Endothelial cell of hepatic sinusoid (primary cell): ENCODE data around the gene CDYL2.

Source experiments
- in situ Hi-C: cut with HindIII; loops from 2 replicates; pipeline ENCODE4 v1.10.0; 2017; ENCODE audit warnings: low sequenced_read_pairs

Gene CDYL2

GRCh38 chr16:80607204-80607603 is 197.2 kb downstream of the CDYL2 start:
- in situ Hi-C loops = no loop called here

DNA sequence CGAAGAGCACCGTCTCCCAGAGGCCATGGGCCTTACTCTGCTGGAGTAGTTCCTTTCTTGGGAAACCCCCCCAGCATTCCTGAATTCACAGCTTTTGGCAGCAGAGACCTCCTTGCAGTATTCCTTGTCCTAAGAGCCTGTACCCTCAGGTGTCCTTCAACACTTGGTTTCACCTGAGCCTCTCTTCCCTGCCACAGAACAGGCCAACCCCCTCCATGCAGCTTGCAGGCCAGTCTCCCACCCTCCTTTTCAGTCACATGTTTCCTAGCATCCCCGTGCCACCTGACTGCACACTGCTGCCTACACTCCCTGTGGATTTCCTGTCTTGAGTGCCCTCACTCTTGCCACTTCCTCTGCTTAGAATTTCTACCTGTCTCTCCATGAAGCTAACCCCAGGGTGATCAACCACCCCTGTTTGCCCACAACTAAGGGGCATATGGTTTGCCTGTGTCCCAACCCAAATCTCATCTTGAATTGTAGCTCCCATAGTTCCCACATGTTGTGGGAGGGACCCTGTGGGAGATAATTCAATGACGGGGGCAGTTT is 198.1 kb downstream of the CDYL2 start:
- in situ Hi-C loops = no loop called here

GRCh38 chr16:80604600-80605355 is 199.6 kb downstream of the CDYL2 start:
- in situ Hi-C loops = no loop called here

GRCh38 chr16:80602894-80603293 is 201.5 kb downstream of the CDYL2 start:
- in situ Hi-C loops = no loop called here

- in situ Hi-C loops = no loop called here
Observed at GRCh38 chr16:80601182-80601581, 203.2 kb downstream of the CDYL2 start.

GRCh38 chr16:80599466-80599865 is 204.9 kb downstream of the CDYL2 start:
- in situ Hi-C loops = no loop called here

- in situ Hi-C loops = no loop called here
Observed at GRCh38 chr16:80596507-80597207, 207.7 kb downstream of the CDYL2 start.

- in situ Hi-C loops = no loop called here
Observed at GRCh38 chr16:80594756-80595155, 209.6 kb downstream of the CDYL2 start.

DNA sequence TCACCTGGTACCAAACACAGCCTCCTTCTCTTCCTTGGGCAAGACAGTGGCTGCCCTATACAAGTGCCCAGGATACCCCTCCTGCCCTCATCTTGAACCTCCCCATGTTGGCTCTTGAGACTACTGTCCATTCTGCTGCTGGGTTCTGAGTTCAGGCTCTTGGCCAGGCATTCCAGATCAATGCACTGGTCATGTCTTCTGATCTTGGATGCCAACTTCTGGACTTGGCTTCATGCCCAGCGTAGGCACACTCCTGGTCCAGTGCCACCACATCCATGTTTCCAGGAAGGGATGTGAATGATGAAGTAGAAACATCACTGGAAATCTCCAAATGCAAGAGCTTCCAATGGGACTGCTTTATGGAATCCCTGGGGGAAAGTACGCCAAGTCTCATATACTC is 212.1 kb downstream of the CDYL2 start:
- in situ Hi-C loops = no loop called here

GRCh38 chr16:80591071-80591915 is 213.1 kb downstream of the CDYL2 start:
- in situ Hi-C loops = no loop called here

GRCh38 chr16:80587071-80587470 is 217.3 kb downstream of the CDYL2 start:
- in situ Hi-C loops = no loop called here

DNA sequence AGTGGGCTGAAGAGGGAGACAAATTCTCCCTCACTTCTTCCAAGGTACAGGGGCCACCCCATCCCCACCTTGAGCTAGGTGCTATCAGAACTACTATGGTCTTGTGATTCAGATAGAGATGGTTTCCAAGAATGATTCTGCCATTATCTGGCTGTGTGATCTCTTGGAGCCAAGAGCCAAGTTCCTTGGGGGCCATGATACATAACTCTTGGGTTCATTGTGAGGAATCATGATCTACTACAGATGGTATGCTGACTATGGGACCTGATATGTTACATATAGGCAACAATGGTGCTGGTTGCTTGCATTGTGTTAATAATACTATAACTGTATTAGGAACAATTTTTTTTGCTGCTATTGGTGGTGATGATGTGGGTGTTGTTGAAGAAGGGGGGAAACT is 217.9 kb downstream of the CDYL2 start:
- in situ Hi-C loops = no loop called here

DNA sequence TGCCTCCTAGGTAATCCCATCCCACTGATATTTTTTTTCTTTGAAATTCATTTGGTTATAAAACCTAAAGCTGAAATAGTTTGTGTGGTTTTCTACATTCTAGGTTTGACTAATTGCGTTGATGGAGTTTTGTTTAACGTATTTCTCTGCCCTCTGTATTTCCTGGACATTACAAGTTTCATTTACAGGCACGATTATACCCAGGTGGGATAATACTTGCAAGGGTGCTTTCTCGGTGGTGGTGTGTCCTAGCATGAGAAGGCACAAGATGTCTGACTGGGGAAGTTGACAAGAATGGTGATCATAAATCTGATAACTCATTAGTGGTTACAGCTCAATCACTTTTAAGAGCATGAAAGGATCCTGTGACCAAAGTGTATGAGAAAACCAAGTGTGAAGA is 218.6 kb downstream of the CDYL2 start:
- in situ Hi-C loops = no loop called here

GRCh38 chr16:80583466-80583865 is 220.9 kb downstream of the CDYL2 start:
- in situ Hi-C loops = no loop called here

DNA sequence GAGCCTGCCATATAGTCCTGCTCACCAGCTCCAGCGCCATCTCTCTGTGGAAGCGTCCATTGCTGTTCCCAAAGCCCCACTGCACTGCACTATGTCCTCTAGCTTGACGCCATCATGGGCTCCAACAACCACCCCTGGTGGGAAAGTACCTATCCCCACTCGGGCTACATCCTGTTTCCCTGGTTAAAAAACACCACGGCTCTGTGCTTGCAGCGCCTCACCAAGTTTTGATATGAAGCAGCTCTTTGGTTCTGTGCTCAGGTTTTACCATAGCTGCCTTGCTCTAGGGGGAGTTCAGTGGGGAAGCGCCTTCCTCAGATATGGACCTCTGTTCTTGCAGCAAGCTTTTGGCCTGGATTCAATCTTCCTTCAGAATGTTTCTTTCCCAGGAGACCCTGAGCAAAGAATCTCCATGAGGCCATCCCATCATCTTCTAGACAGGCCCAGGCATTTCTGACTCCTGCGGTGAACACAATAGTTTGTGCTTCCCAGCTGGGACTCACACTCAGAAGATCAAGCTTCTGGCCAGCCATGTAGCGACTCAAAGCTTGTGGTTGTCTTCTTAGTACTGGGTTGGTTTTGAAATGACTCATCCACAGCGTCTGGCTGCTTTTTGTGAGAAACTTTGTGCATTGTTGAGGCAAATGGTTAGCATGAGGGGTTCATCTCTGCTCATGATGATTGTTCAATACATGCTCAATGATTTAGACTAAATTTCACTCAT is 224.1 kb downstream of the CDYL2 start:
- in situ Hi-C loops = no loop called here

GRCh38 chr16:80577485-80578280 is 226.7 kb downstream of the CDYL2 start:
- in situ Hi-C loops = no loop called here

DNA sequence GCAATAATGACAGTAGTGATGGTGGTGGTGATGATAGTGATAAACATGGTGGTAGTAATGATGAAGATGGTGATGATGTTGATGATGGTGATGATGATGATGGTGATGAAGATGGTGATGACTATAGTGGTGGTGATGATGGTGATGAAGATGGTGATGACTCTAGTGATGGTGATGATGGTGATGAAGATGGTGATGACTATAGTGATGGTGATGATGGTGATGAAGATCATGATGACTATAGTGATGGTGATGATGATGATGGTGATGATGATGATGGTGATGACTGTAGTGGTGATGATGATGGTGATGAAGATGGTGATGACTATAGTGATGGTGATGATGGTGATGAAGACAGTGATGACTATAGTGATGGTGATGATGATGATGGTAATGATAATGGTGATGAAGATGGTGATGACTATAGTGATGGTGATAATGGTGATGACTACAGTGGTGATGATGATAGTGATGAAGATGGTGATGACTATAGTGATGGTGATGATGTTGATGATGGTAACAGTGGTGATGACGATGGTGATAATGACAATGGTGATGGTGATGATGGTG is 228.0 kb downstream of the CDYL2 start:
- in situ Hi-C loops = no loop called here

DNA sequence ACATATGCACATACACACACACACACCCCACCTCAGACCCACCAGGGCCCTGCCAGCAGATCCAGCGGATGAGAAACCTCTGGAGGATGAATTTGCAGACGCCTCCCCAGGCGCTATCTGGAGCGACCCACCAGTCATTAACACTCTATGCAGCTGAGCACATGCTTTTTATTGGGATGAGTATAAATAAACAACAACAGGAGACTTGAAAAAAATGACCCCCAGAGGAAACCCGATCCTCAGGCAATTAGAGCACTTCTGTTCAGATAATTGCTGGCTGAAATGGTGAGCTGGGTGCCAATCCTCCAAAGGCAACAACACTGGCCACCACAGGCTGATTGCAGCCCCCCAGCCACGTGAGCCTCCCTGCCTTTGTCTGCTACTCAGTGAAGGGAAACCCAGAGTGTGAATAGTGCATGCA is 230.7 kb downstream of the CDYL2 start:
- in situ Hi-C loops = no loop called here

DNA sequence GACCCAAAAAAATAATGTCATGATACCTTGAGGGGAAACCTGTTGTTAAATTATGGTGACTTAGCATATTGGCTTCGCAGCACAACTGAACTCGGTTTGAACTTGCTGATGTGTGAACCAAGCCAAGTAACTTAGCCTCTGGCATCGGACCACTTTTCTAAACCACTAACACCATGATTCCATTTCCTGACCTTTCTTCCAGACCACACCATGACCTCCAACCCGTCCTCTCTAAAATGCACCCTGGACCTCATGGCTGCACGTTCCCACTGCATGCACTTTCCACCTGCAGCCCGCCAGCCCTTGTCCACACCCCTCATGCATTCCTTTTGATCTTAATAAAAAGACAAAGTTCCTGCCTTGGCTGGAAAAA is 234.3 kb downstream of the CDYL2 start:
- in situ Hi-C loops = no loop called here
